ENCODE results near the gene SRPK2. TPM values are rescaled to one million over a fixed set of nuclear protein-coding genes. Genes with fewer than 3 reads are reported as not detected.

The SRPK2 gene
- polyA plus RNA-seq, 1 of the 3 experiments (the other 2 are of a cell fraction) = 15.4 TPM

GRCh38 chr7:105403128-105403527 lies 14.4 kb upstream of the SRPK2 start:
- no peak for TF ChIP-seq TCF12 (IDR thresholded peaks at IDR 0.05)
- no peak for TF ChIP-seq MXI1 (IDR thresholded peaks at IDR 0.05; ENCODE audit: low read depth, low read length)
- no peak for TF ChIP-seq EZH2phosphoT487 (IDR thresholded peaks at IDR 0.05; ENCODE audit: borderline replicate concordance, low read depth)
- TF ChIP-seq, protein P1, sequence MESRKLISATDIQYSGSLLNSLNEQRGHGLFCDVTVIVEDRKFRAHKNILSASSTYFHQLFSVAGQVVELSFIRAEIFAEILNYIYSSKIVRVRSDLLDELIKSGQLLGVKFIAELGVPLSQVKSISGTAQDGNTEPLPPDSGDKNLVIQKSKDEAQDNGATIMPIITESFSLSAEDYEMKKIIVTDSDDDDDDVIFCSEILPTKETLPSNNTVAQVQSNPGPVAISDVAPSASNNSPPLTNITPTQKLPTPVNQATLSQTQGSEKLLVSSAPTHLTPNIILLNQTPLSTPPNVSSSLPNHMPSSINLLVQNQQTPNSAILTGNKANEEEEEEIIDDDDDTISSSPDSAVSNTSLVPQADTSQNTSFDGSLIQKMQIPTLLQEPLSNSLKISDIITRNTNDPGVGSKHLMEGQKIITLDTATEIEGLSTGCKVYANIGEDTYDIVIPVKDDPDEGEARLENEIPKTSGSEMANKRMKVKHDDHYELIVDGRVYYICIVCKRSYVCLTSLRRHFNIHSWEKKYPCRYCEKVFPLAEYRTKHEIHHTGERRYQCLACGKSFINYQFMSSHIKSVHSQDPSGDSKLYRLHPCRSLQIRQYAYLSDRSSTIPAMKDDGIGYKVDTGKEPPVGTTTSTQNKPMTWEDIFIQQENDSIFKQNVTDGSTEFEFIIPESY (IDR thresholded peaks at IDR 0.05; ENCODE audit: borderline replicate concordance, low read depth) = no peak
- TF ChIP-seq SMC3 (IDR thresholded peaks at IDR 0.05; ENCODE audit: low read depth, low read length) = no peak
- no peak for TF ChIP-seq RXRA (IDR thresholded peaks at IDR 0.05; ENCODE audit: borderline replicate concordance, low read depth)
- TF ChIP-seq TEAD4 (IDR thresholded peaks at IDR 0.05; ENCODE audit: borderline replicate concordance, insufficient read depth) = no peak
- no peak for DNase-seq
- H3K9me3 ChIP-seq = no peaks in the 10 kb centered on the region
- no peaks in the 10 kb centered on the region; a peak in 2 of 4 replicates for H3K4me1 ChIP-seq (ENCODE audit: control insufficient read depth in 1 of 2, insufficient read depth in 2 of 2, low read depth in 1 of 2, low read length in 1 of 2)
- no peak overlapping the region for H3K4me3 ChIP-seq (ENCODE audit: low read depth in 2 of 2, low read length in 1 of 2)
- peaks cover 4% of the 10 kb centered on the region for H3F3A ChIP-seq (replicated peaks; ENCODE audit: insufficient read depth)
- H3K27ac ChIP-seq (ENCODE audit: low read depth in 2 of 2, low read length in 1 of 2) = no peak overlapping the region
- H3K9me2 ChIP-seq = no peaks in the 10 kb centered on the region
- POLR2A ChIA-PET = no interaction called here
- no peaks in the 10 kb centered on the region for H4K20me1 ChIP-seq (ENCODE audit: insufficient read depth)
- H3K27me3 ChIP-seq (ENCODE audit: insufficient read depth) = no peaks in the 10 kb centered on the region
- H3K4me2 ChIP-seq = no peak overlapping the region
- H3K79me2 ChIP-seq (ENCODE audit: insufficient read depth) = no peaks in the 10 kb centered on the region
- H2AFZ ChIP-seq (ENCODE audit: low read depth) = no peak overlapping the region
- no peaks in the 10 kb centered on the region for H3K36me3 ChIP-seq (replicated peaks in 1 of 2; ENCODE audit: control insufficient read depth in 1 of 2, insufficient read depth in 2 of 2, low read length in 1 of 2)
- whole genome bisulfite sequencing (ENCODE audit: low lambda C conversion rate) = 93% methylated on average over 6 of the region's 6 CpGs
- no peak overlapping the region for H3K9ac ChIP-seq
- CTCF ChIA-PET = interaction anchor here (0.6 to 2.8 kb wide), 5 partner anchors 14 to 262 kb away, joined by 3 to 15 read pairs (median 4); partner anchors contain the start of gene SRPK2

- H3K36me3 ChIP-seq (replicated peaks in 1 of 2; ENCODE audit: control insufficient read depth in 1 of 2, insufficient read depth in 2 of 2, low read length in 1 of 2) = no peaks in the 10 kb centered on the region
- DNase-seq = no peak
- peak overlapping the region; percentile 88 for H2AFZ ChIP-seq (ENCODE audit: low read depth)
- 95% methylated on average over 18 of the region's 18 CpGs for WGBS (ENCODE audit: low lambda C conversion rate)
- H3K9me3 ChIP-seq = no peaks in the 10 kb centered on the region
- no peaks in the 10 kb centered on the region; a peak in 2 of 4 replicates for H3K4me1 ChIP-seq (ENCODE audit: control insufficient read depth in 1 of 2, insufficient read depth in 2 of 2, low read depth in 1 of 2, low read length in 1 of 2)
- ChIA-PET CTCF (interaction anchor here (0.6 to 2.8 kb wide), 15 partner anchors 10 to 421 kb away, joined by 3 to 15 read pairs (median 4); partner anchors contain the start of gene SRPK2), POLR2A (no interaction called here)
- no peak overlapping the region for H3K9ac ChIP-seq
- H3K9me2 ChIP-seq = no peaks in the 10 kb centered on the region
- H4K20me1 ChIP-seq (ENCODE audit: insufficient read depth) = no peaks in the 10 kb centered on the region
- no peak overlapping the region for H3K4me2 ChIP-seq
- H3K79me2 ChIP-seq (ENCODE audit: insufficient read depth) = no peaks in the 10 kb centered on the region
- TF ChIP-seq FOSL2 (IDR thresholded peaks at IDR 0.05; ENCODE audit: borderline replicate concordance, low read depth) = no peak
- TF ChIP-seq MEF2A (IDR thresholded peaks at IDR 0.05; ENCODE audit: borderline replicate concordance, low read depth) = peak; percentile 41; the same call in 1 of the 2 replicates
- H3K4me3 ChIP-seq (ENCODE audit: low read depth in 2 of 2, low read length in 1 of 2) = no peak overlapping the region
- peak overlapping the region in 1 of 2 experiments; percentile 11; a peak in 1 of 4 replicates for H3K27ac ChIP-seq (ENCODE audit: low read depth in 2 of 2, low read length in 1 of 2)
- no peaks in the 10 kb centered on the region for H3K27me3 ChIP-seq (ENCODE audit: insufficient read depth)
- H3F3A ChIP-seq (replicated peaks; ENCODE audit: insufficient read depth) = peaks cover 4% of the 10 kb centered on the region
Measured at GRCh38 chr7:105402221-105403095, 13.7 kb upstream of the SRPK2 start.

All from SK-N-SH (cell line).